NCI-H1417 (cell line): ENCODE results near the gene LRRC1.

ENCODE experiments used
- DNase-seq, 3 experiments: peaks; one replicate each; lab custom pipeline; 2025; lab: John Stamatoyannopoulos, UW

Gene LRRC1

DNA sequence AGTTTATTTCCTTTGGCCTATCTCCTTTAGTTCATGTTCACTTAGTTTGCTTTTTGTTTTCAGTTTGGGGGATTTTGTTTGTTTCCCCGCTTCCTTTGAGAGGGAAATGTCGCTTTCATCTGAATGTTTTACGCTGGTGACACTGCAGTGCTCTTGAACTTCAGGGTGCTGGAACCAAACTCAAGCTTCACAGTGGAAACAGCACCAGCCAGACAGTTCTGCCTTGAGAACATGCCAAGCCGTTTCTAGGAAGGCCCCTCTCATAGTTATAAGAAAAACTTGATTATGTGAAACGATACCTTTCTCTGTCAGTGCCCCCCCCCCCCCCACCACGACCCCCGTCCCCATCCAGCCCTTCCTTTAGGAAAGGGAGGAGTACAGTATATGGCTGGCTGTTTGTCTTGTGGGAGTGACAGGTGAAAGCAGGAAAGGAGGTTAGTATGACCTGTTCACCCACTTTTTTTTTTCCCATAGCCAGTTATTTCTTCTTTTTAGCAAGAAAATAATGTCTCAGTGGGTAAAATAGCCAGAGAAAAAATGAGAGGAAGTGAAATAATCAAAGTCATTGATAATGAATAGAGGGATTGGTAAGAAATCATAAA lies 130.1 kb downstream of the LRRC1 start:
- DNase-seq, result no peak

DNA sequence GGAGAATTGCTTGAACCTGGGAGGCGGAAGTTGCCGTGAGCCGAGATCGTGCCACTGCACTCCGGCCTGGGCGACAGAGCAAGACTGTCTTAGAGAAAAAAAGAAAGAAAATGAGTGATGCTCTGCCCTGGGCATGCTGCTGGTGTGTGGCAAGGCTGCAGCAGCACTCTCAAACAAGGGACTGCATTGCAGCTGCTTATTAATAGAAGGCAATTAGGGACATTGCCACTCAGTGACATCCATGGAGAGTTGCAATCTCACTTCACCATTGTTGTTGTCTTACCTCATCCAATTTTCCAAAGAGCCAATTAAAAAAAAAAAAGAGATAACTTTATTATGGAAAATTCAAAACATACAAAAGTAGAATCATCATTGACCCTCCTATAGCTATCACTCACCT lies 131.1 kb downstream of the LRRC1 start:
- peak in 1 of 3 experiments; percentile 36 for DNase-seq

DNA sequence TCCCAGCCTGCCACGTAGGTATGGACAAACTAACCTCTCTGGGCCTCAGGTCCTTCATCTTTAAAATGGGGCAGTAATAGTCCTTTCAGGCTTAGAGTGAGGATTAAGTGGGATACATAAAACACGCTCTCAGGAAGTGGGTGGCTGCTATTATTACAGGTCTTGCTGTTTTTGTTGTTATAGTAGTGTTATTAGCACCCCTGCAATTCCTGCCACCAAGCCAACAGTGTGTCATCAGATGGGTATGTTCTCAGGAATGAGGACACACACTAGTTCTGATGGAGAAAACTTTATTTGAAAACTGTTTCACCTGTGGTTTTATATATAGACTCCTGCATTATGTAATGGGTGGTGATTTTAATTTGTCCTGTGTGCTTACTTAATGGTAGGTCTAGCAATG lies 131.7 kb downstream of the LRRC1 start:
- peak in 1 of 3 experiments; percentile 45 for DNase-seq

DNA sequence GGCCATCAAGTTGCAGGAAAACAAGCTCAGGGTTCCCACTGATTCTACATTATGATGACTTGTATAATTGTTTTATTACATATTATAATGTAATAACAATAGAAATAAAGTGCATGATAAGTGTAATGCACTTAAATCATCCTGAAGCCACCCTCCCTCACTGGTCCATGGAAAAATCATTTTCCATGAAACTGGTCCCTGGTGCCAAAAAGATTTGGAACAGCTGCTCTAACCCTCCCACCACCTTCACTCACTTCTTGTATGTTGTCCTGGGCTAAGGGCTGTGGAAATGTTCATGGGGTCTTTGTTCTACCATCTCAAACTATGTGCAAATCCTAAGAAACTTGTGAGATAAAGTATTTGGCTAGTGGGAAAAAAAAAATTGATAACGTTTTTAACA lies 133.8 kb downstream of the LRRC1 start:
- DNase-seq, result no peak

DNA sequence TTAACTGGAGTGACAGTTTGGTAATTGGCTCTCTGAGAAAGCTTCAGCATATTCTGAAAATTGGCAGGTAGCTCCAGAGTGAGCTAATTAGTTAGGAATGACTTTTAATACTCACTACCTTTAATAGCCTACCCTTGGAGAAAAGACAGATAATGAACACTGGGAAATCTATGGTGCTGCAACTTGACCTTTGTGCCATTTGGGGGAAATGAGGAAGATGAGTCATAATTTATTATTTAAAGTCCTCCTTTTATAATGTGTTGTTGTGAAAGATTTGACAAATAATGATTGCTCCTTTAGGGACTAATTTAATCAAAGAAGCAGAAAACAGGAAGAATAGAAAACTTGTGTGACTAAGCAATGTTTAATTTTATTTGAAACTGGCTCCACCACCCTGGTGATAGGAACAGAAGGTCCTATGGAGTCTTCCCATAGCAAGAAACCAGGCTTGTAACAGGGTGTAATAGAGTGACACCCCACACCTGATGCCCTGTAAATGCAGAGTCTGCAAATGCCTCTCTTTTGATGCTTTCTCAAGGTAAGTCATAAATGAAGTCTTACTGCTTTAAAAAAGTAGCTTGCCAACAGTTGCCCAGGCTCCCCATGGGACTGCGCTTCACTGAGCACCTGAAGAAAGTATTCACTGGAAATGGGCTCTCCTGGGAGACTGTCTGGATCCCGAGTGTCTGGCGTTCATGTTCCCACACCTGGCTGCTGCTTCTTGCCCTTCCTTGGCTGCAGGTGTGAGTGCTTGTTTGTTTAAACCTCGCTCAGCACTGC lies 134.4 kb downstream of the LRRC1 start:
- peak in 2 of 3 experiments; percentile 6 to 15 for DNase-seq

DNA sequence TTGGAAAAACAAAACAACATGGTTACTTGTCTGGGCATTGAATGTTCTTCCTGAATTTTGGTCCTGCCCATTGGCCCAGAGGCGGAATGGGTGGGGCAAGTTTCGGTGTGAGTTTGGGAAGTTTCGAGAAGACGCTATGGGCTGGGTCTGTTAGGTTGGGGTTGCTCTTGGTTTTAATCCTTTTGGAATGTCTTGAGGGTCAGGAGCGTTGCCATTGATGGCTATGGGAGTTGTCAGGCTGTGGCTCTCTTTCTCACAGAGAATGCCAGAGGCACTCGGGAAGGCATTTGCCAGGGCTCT lies 135.0 kb downstream of the LRRC1 start:
- no peak for DNase-seq

DNA sequence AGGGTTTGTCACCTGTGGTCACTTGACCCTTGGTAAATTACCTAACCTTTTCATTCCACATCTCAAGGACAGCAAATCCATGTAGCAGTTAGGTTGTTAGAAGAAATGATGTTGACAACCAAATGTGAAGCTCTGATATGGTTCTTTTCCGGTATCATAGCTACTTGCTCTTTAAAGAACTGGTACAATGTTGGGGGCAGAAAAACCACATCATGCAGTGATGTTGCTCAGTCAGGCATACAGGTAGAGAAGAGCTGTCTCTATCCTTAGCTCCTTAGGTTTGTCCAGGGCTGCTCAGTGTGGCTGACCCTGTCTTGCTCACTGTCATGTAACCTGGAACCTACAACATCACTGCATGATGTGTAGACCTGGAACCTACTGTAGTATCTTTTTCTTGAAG lies 135.5 kb downstream of the LRRC1 start:
- no peak for DNase-seq

DNA sequence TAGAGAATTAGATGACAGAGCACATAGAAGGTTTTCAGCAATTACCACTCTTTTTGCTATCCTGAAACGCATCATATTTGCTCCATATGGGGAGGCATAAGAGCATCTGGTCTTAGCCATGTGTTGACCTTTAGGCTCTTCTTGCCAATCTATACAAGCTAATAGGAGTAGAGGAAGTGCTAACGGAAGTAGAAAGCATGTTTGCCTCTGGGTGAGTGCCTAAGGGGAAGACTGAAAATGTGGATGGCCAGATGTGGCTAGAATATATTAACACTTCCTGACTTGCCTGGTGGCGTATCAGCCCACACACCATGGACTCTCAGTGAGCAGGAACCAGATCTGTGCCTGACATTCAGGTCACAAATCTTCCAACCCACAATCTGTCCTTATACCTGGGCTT lies 136.3 kb downstream of the LRRC1 start:
- DNase-seq, result no peak

DNA sequence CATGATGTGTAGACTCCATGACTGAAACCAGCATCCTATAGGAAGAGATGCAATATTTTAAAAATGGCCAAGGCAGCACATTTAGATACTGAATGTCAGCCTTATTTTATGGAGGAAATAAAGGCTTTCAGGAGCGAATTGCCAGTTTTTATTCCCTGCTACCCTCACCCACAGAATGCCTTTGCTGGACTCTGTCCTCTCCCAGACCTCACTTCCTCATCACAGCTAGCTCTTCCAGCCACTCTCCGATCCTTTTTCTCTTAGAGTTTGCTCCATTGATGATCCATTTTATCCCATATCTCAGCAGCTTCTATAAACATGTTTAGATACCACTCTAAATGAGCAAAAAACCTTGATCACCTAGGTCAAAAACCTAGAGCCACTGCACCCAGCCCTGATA lies 137.7 kb downstream of the LRRC1 start:
- DNase-seq, result no peak

DNA sequence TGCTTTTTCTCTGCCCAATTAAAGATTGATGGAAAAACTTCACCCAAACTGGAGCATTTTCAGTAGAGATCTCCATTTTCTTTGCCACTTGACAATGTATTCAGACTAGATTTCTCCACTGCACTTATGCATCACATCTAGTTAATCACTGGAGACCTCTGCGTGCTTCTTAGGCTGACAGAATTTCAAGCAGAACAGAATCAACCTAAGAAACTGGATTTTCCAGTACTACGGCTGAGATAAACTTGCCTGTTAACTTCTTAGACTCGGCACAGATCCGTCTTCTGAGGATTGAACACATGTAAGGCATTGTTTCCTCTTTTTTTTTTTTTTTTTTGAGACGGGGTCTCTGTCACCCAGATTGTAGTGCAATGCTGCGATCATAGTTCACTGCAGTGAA lies 139.2 kb downstream of the LRRC1 start:
- DNase-seq, result no peak

DNA sequence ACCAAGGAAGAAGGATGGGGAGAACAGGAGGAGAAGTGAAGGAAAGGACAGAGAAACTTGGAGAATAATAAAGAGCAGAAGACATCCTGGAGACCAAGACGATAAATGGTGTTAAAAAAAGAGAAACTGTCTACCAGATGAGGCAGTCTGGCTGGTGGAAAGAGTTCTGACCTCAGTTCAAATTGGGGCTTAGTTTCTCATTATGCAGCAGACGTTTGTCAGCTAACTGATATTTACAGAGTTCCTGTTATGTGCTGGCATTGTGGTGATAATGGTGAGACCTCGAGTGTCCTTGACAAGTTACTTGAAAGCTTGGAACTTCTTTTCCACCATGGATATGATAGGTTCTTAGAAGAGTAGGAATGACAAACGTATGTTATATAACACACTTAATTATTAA lies 142.7 kb downstream of the LRRC1 start:
- no peak for DNase-seq

DNA sequence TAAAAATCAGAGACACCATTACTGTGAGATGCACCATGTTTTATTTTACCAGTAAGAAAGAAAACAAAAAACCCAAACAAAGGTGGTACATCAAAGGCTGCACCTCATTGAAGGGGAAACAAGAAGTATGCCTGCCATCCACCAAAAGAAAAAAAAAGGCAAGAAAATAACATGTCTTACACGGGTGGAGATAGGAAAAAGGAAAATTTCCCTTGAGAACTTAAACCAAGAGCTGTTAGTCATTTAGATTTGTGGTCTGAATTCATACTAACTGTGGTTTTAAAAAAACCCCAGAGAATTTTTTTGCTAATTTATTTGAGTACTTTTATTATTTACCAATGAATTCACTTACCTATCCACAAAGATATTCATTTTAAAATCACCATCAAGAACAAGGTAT lies 144.0 kb downstream of the LRRC1 start:
- no peak for DNase-seq

DNA sequence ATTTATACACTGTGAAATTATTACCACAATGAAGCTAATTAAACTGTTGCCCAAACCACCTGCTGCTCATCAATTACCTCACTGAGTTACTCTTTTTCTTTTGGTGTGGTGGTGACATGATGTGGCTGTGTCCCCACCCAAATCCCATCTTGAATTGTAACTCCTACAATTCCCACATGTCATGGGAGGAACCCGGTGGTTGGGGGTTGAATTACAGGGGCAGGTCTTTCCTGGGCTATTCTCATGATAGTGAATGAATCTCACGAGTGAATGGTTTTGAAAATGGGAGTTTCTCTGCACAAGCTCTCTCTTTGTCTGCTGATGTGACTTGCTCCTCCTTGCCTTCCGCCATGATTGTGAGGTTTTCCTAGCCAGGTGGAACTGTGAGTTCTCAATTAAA lies 145.0 kb downstream of the LRRC1 start:
- DNase-seq, result no peak

DNA sequence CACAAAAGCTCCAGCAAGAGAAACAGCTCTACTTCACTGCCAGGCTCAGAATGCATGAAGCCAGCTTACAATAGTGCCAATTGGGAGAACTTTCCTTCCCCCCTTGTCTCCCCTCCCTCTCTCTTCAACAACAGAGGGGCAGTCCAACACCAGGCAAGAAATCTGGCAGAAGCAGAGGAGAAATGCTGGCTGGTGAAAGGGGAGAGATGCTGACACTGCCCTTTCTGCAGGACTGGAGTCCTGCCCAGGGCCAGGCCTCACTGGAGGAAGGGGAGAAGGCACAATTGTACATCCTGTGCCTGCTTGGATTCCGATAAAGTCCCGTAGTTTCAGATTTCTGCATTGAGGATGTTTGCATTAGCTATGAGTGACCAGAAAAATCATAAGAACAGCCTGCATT lies 148.6 kb downstream of the LRRC1 start:
- DNase-seq, result no peak

DNA sequence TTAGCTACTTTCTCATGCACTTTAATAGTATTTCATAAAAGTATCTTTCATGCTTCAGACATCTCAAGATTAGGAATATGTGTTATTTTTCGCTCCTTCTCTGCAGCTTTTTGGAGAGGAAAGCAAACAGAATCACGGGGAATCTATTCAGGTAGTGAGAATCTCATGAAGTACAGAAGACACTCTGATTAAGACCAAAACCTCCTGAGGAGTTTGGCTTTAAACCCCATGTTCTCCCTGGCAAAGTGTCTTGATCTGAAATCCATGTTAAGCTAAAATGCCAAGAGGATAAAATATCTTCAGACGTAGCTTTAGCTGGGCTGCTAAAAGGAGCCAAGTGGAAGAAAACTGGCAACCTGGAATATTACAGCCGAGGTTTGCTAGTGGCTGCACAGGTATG lies 149.3 kb downstream of the LRRC1 start:
- no peak for DNase-seq

DNA sequence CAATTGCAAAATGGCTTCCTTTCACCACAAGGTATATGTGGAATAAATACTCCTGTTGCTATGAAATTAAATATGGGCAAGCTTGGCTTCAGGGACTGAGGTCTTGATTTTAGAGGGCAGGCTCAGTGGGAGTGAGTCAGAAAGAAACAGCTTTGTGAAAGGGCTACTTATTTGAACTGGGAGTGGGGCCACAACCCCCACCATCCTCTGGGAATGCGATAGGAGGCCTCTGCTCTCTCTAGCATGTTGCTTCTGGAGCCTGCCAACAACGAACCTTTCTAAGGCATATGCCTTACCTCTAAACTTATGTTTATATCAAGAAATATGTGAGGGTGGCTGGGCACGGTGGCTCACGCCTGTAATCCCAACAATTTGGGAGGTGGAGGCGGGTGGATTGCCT lies 149.7 kb downstream of the LRRC1 start:
- DNase-seq, result no peak

DNA sequence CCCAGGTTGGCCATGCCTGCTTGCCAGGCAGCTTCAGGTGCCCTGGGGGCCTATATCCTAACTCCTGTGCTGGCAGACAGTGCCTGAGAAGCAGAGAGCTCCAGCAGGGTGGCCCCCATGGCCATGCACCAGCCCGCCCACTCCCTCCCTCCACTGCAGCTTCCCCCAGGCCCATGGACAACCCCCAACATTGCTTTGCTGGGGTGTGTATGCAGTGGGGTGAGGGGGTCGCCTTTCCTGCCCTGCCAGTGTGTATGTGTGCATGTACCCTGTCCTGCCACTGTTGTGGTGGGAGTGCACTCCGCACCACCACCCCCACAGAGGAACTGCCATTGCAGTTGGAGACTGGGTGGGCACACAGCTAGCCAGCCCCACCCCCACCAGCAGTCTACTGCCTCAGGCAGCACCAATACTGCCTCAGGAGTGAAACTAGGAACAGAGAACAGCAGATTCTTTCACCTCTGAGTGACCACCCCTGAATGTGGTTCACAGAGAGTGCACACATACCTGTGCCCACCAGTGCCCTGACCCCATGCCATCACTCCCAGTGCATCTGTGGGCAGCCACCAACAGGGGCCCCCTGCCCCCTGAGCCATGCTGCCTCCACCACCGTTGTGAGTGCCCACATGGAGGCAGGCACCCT lies 151.1 kb downstream of the LRRC1 start:
- DNase-seq, result no peak

DNA sequence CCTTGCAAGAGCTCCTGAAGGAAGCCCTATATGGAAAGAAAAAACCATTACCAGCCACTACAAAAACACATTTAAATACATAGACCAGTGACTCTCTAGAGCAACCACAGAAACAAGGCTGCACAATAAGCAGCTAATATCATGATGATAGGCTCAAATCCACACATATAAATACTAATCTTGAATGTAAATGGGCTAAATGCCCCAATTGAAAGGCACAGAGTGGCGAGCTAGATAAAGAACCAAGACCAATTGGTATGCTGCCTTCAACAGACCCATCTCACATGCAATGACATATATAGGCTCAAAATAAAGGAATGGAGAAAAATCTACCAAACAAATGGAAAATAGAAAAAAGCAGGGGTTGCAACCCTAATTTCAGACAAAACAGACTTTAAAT lies 153.0 kb downstream of the LRRC1 start:
- no peak for DNase-seq

DNA sequence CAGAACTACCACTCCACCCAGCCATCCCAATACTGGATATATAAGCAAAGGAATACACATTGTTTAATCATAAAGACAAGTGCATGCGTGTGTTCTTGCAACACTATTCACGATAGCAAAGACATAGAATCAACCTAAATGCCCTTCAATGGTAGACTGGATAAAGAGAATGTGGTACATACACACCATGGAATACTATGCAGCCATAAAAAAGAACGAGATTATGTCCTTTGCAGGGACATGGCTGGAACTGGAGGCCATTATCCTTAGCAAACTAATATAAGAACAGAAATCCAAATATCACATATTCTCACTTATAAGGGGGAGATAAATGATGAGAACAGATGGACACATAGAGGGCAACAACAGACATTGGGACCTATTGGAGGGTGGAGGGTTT lies 156.6 kb downstream of the LRRC1 start:
- DNase-seq, result no peak

DNA sequence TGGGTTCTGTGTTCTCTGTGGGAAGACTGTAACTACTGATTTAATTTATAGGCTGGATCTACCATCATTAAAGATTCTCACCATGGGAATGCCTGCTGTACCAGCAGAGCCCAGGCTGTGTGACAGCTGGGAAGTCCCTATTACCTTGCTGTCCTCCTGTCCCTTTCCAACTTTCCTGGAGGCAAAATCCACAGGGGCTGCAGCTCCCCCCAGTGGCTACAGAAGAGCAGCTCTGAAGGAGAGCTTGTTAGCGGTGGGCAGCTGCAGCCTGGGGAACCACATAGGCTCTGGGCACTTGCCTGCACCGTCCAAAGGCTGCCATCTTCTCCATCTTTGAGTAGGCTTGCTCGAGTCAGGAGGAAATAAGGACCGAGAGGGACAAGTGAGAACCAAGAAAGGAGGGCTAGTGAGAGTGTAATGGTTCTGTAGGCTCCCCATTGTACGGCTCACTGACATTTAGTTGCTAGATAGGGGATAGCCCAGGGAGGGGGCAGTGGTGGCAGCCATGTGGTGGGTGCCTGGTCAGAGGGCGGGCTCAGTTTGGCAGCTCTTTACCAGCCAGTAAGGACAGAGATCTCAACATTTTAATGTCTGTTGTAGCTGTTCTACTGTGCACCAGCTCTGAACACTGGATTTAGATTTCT lies 161.4 kb downstream of the LRRC1 start:
- peak; percentile 75 to 92 (median 78) for DNase-seq

DNA sequence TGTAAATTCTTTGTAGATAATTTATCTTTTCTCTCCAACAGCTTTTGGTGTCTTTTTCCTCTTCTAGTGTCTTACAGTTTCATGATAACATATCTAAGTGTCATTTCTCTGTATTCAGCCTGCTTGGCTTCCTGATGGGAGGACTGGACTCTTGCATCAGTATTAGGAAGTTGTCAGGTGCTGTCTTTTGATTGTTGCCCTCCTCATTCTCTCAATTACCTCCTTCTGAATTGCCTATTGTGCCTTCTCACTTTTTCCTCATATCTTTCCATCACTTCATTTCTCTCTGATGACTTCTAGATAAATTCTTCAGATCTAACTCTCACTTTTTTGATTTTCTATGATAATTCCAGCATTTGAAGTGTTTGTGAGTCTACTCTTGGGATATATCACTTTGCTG lies 162.0 kb downstream of the LRRC1 start:
- peak in 1 of 3 experiments; percentile 8 for DNase-seq

DNA sequence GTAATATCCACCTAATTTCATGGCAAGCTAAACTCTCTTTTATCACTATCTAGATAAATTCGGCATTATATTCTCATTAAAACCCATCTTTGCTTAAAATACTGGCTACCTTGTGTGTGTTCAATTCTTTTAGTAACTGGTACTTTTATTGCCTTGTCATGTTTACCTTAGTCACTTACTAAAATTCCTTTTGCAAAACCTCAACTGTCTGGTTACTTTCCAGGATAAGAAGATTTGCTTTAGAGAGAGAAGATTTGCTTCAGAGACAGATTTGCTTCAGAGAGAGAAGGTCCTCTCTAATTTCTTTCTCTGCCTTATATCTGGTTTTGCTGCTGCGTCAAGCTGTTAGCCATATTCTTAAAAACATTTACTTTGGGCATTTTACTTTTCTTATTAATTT lies 164.9 kb downstream of the LRRC1 start:
- no peak for DNase-seq

DNA sequence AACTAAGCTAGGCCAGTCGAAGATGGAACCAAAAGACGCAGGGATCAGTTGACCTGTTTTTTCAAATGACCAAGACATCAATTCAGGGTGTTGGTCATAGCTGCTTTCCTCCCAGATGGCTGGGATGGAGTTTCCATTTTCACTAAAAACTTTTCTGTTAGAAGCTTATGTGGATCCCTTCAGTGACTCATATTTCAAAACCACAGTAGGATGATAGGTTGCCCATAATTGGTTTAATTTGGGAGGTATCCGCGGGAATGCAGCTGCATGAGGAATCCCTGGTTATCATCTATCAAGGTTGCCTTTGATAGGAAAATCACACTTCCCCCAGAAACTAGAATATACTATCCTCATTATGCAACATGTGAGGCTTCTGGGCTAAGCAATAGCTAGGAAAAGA lies 165.5 kb downstream of the LRRC1 start:
- no peak for DNase-seq
